GM23248 (cell line): ENCODE results near the gene ARID1B.

Source experiments
- EZH2 ChIP-seq: fragments of 200-600 bp; sonication (generic); IDR thresholded peaks from 2 replicates; pipeline ENCODE4 v1.6.1; 2018; ENCODE audit warnings: antibody characterized with exemption, mild to moderate bottlenecking; ENCODE audit not compliant: insufficient read depth, poor library complexity, severe bottlenecking
- EZH2phosphoT487 ChIP-seq: fragments of 200-600 bp; sonication (generic); IDR thresholded peaks from 2 replicates; pipeline ENCODE4 v1.6.1; 2018; ENCODE audit warnings: antibody characterized with exemption, moderate library complexity, mild to moderate bottlenecking, low read depth; ENCODE audit not compliant: insufficient read depth

DNA sequence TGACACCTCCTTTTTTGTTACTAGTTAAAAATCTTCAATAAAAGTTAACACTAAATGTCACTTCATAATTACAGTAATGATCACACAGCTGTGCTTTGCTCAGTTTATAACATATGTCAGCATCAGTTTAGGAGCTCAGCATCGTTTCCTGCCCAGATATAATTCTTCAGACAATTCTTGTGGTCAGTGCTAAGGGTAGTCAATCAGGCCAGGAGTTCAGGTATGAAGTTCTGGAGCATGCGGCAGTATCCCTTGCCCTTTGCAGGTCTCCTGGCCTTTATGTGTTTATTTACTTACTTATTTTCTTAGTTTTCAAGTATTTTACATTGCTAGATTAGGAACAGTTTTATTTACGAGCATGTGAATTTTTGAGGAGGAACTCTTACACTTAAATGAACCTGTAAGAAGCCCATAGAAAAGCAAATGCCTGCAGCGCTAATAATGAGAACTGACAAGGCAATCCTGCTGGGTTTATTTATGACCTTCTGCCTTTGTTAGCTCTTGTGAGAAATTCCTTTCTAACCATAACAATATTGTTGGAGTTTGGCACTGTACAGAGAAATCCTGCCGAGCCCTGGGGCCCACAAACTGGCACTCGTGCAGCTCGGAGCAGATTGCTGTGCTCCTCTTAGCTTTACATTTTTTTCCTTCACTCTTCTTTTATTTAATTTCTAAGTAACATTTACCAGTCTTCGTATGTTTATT is 293.4 kb downstream of the ARID1B start:
- TF ChIP-seq EZH2 (no peak), EZH2phosphoT487 (no peak)
